ENCODE results near the gene SF3A1.

DNA sequence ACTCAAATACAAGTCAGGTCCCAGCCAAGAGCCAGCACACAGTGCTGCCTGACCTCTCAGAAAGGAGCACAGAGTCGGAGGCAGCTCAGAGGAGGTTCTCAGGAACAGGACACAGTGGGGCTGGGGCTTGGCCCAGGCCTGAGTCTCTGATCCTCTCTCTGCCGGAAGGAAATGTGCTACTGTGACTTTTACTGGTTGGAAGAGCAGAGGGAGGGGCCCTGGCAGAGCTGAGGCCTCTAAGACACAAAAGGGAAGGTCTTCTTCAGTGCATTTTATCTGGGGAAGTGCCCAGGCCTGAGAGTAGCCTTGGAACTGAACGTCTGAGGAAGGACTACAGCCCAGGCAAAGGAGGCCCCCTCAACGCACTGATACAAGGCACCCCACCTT lies 51.2 kb downstream of the SF3A1 start:
- no peak for TF ChIP-seq POLR2A (IDR thresholded peaks at IDR 0.05)
- TF ChIP-seq, protein P1, sequence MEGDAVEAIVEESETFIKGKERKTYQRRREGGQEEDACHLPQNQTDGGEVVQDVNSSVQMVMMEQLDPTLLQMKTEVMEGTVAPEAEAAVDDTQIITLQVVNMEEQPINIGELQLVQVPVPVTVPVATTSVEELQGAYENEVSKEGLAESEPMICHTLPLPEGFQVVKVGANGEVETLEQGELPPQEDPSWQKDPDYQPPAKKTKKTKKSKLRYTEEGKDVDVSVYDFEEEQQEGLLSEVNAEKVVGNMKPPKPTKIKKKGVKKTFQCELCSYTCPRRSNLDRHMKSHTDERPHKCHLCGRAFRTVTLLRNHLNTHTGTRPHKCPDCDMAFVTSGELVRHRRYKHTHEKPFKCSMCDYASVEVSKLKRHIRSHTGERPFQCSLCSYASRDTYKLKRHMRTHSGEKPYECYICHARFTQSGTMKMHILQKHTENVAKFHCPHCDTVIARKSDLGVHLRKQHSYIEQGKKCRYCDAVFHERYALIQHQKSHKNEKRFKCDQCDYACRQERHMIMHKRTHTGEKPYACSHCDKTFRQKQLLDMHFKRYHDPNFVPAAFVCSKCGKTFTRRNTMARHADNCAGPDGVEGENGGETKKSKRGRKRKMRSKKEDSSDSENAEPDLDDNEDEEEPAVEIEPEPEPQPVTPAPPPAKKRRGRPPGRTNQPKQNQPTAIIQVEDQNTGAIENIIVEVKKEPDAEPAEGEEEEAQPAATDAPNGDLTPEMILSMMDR (IDR thresholded peaks at IDR 0.05): no peak

Data from testis (tissue), 2 donors.